GM10266 (cell line): Measurements from ENCODE around the gene KAZN.

Source experiments
- DNase-seq: peaks from one replicate; pipeline ENCODE4 v3.0.0; 2012; ENCODE audit errors: extremely low spot score
- TF ChIP-seq, protein P1 (sequence below): IDR thresholded peaks from 2 replicates; pipeline ENCODE4 v1.5.1; 2012; ENCODE audit warnings: mild to moderate bottlenecking, low read depth; ENCODE audit not compliant: control insufficient read depth, insufficient read depth; ENCODE audit errors: missing control alignments

The KAZN gene

DNA sequence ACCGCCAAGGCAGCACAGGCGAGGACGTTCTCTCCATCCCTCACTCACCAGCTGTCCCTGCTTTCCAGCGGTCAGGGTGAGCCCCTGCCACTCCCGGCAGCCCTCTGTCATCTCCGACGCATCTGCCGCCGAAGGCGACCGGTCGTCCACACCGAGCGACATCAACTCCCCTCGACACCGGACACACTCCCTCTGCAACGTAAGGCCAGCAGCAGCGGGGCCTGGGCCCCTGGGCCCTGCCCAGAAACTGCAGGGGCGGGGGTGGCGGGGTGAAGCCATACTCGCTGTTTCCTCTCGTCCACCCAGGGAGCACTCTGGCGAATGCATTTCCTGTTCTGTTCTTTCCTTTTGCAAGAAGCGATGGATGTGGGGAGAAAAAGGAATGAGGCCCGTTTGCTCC lies 461.6 kb downstream of the KAZN start:
- TF ChIP-seq, protein P1, sequence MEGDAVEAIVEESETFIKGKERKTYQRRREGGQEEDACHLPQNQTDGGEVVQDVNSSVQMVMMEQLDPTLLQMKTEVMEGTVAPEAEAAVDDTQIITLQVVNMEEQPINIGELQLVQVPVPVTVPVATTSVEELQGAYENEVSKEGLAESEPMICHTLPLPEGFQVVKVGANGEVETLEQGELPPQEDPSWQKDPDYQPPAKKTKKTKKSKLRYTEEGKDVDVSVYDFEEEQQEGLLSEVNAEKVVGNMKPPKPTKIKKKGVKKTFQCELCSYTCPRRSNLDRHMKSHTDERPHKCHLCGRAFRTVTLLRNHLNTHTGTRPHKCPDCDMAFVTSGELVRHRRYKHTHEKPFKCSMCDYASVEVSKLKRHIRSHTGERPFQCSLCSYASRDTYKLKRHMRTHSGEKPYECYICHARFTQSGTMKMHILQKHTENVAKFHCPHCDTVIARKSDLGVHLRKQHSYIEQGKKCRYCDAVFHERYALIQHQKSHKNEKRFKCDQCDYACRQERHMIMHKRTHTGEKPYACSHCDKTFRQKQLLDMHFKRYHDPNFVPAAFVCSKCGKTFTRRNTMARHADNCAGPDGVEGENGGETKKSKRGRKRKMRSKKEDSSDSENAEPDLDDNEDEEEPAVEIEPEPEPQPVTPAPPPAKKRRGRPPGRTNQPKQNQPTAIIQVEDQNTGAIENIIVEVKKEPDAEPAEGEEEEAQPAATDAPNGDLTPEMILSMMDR: no peak
- DNase-seq: no peak

- DNase-seq: no peak
- TF ChIP-seq, protein P1: no peak
Measured at GRCh38 chr1:15062479-15063099, 464.1 kb downstream of the KAZN start.

- TF ChIP-seq, protein P1: no peak
Measured at GRCh38 chr1:15063346-15063745, 464.9 kb downstream of the KAZN start.

DNA sequence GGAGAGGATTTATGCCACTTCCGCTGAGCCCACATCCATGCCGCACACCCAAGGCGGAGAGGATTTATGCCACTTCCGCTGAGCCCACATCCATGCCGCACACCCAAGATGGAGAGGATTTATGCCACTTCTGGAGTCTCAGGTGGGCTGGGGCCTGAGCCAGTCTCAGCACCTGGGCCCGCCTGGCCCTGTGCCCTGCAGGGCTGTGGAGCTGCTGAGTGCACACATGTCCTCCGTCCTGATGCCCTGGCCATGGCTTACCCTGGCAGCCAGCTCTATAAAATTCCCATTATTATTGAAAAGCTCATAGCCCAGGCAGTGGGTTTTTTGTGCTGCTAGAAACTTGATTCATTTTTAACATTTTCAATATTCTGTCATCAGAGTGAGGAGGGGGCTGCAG lies 465.3 kb downstream of the KAZN start:
- TF ChIP-seq, protein P1: no peak
- DNase-seq: no peak

More at GRCh38 chr1:15063346-15063745, 464.9 kb downstream of the KAZN start:
- no peak for DNase-seq

GRCh38 chr1:15064217-15064929 lies 465.9 kb downstream of the KAZN start:
- TF ChIP-seq, protein P1: no peak
- no peak for DNase-seq

GRCh38 chr1:15065291-15065690 lies 466.8 kb downstream of the KAZN start:
- DNase-seq: no peak
- TF ChIP-seq, protein P1: no peak

GRCh38 chr1:15065736-15066135 lies 467.3 kb downstream of the KAZN start:
- DNase-seq: no peak
- TF ChIP-seq, protein P1: no peak
